ENCODE measurements around the gene CBX2.

CBX2 gene

GRCh38 chr17:79735096-79735495 lies 42.9 kb upstream of the CBX2 start:
- H3K27ac ChIP-seq (ENCODE audit: low read depth, low read length, poor library complexity, severe bottlenecking) = no peak overlapping the region
- H3K4me3 ChIP-seq (ENCODE audit: low read depth, low read length, poor library complexity, severe bottlenecking) = no peak overlapping the region
- no peaks in the 10 kb centered on the region for H3F3A ChIP-seq (ENCODE audit: insufficient read depth, low read length)
- H3K4me1 ChIP-seq (ENCODE audit: insufficient read depth, low read length, severe bottlenecking) = peaks cover 16% of the 10 kb centered on the region
- H3K9ac ChIP-seq (ENCODE audit: low read length) = no peak overlapping the region
- H4K20me1 ChIP-seq (ENCODE audit: insufficient read depth, low read length) = no peaks in the 10 kb centered on the region
- H2AFZ ChIP-seq (ENCODE audit: low read length) = no peak overlapping the region
- no peaks in the 10 kb centered on the region for H3K79me2 ChIP-seq (ENCODE audit: insufficient read depth, low read length)
- no peaks in the 10 kb centered on the region for H3K9me2 ChIP-seq (ENCODE audit: low read depth, low read length)
- no peaks in the 10 kb centered on the region for H3K36me3 ChIP-seq (ENCODE audit: insufficient read depth, low read length)
- H3K4me2 ChIP-seq (ENCODE audit: low read length) = no peak overlapping the region
- peaks cover 5% of the 10 kb centered on the region; the same call in 1 of the 2 replicates for H3K27me3 ChIP-seq (ENCODE audit: insufficient read depth, low read length)
- no peaks in the 10 kb centered on the region for H3K9me3 ChIP-seq (ENCODE audit: low read length)
- TF ChIP-seq CTCF (IDR thresholded peaks at IDR 0.05; ENCODE audit: low read length) = no peak
- TF ChIP-seq EZH2 (IDR thresholded peaks at IDR 0.05; ENCODE audit: borderline replicate concordance, low read length) = no peak

- Histone ChIP-seq H3K4me2 (ENCODE audit: low read length) (no peak overlapping the region), H3K9ac (ENCODE audit: low read length) (no peak overlapping the region), H3K4me1 (ENCODE audit: insufficient read depth, low read length, severe bottlenecking) (peaks cover 18% of the 10 kb centered on the region), H3K27me3 (ENCODE audit: insufficient read depth, low read length) (peaks cover 5% of the 10 kb centered on the region; the same call in 1 of the 2 replicates), H3F3A (ENCODE audit: insufficient read depth, low read length) (no peaks in the 10 kb centered on the region), H2AFZ (ENCODE audit: low read length) (no peak overlapping the region), H3K36me3 (ENCODE audit: insufficient read depth, low read length) (no peaks in the 10 kb centered on the region), H3K9me2 (ENCODE audit: low read depth, low read length) (no peaks in the 10 kb centered on the region), H3K9me3 (ENCODE audit: low read length) (no peaks in the 10 kb centered on the region), H3K79me2 (ENCODE audit: insufficient read depth, low read length) (no peaks in the 10 kb centered on the region), H3K4me3 (ENCODE audit: low read depth, low read length, poor library complexity, severe bottlenecking) (no peak overlapping the region), H3K27ac (ENCODE audit: low read depth, low read length, poor library complexity, severe bottlenecking) (no peak overlapping the region), H4K20me1 (ENCODE audit: insufficient read depth, low read length) (no peaks in the 10 kb centered on the region)
- TF ChIP-seq EZH2 (IDR thresholded peaks at IDR 0.05; ENCODE audit: borderline replicate concordance, low read length) (no peak), CTCF (IDR thresholded peaks at IDR 0.05; ENCODE audit: low read length) (no peak)
Observed at GRCh38 chr17:79737046-79737921, 40.7 kb upstream of the CBX2 start.

GRCh38 chr17:79737922-79738578 lies 39.9 kb upstream of the CBX2 start:
- TF ChIP-seq EZH2 (IDR thresholded peaks at IDR 0.05; ENCODE audit: borderline replicate concordance, low read length) (no peak), CTCF (IDR thresholded peaks at IDR 0.05; ENCODE audit: low read length) (no peak)
- Histone ChIP-seq H4K20me1 (ENCODE audit: insufficient read depth, low read length) (no peaks in the 10 kb centered on the region), H3K4me2 (ENCODE audit: low read length) (no peak overlapping the region), H3K79me2 (ENCODE audit: insufficient read depth, low read length) (no peaks in the 10 kb centered on the region), H3K4me3 (ENCODE audit: low read depth, low read length, poor library complexity, severe bottlenecking) (no peak overlapping the region), H3K27me3 (ENCODE audit: insufficient read depth, low read length) (peaks cover 10% of the 10 kb centered on the region; the same call in 1 of the 2 replicates), H3K9me2 (ENCODE audit: low read depth, low read length) (no peaks in the 10 kb centered on the region), H3F3A (ENCODE audit: insufficient read depth, low read length) (no peaks in the 10 kb centered on the region), H3K4me1 (ENCODE audit: insufficient read depth, low read length, severe bottlenecking) (peaks cover 10% of the 10 kb centered on the region), H2AFZ (ENCODE audit: low read length) (no peak overlapping the region), H3K27ac (ENCODE audit: low read depth, low read length, poor library complexity, severe bottlenecking) (no peak overlapping the region), H3K9me3 (ENCODE audit: low read length) (no peaks in the 10 kb centered on the region), H3K36me3 (ENCODE audit: insufficient read depth, low read length) (no peaks in the 10 kb centered on the region), H3K9ac (ENCODE audit: low read length) (no peak overlapping the region)
